Memory B cell (primary cell): ENCODE measurements around the gene DGKH.
"Not testable (repeated sequence)": the region's sequence is repeated elsewhere in the genome, so short reads cannot be mapped to it uniquely, and the experiment has no call there.

Experiments used
- ATAC-seq: fragments of 150-1000 bp; cut with Tn5 transposase; 2 replicates; pipeline ENCODE4 v1.10.0; 2021; ENCODE audit warnings: low read depth, mild to moderate bottlenecking, moderate library complexity
- DNase-seq, 2 donors: peaks; one replicate each; pipeline ENCODE4 v3.0.0; 2022; ENCODE audit warnings: low spot score in 2 of 2
- H3K27ac Mint-ChIP-seq: one replicate; pipeline ENCODE4 v1.8.0; 2022; ENCODE audit warnings: mild to moderate bottlenecking, moderate library complexity, mixed read lengths
- H3K27me3 Mint-ChIP-seq: one replicate; pipeline ENCODE4 v1.8.0; 2022; ENCODE audit warnings: mixed read lengths
- H3K36me3 Mint-ChIP-seq: one replicate; pipeline ENCODE4 v1.8.0; 2022; ENCODE audit warnings: mild to moderate bottlenecking, mixed read lengths
- H3K4me1 Mint-ChIP-seq: one replicate; pipeline ENCODE4 v1.8.0; 2022; ENCODE audit warnings: mixed read lengths
- H3K4me3 Mint-ChIP-seq: one replicate; pipeline ENCODE4 v1.8.0; 2022; ENCODE audit warnings: mild to moderate bottlenecking, moderate library complexity, mixed read lengths
- H3K9me3 Mint-ChIP-seq: one replicate; pipeline ENCODE4 v1.8.0; 2022; ENCODE audit warnings: mixed read lengths

The DGKH gene

DNA sequence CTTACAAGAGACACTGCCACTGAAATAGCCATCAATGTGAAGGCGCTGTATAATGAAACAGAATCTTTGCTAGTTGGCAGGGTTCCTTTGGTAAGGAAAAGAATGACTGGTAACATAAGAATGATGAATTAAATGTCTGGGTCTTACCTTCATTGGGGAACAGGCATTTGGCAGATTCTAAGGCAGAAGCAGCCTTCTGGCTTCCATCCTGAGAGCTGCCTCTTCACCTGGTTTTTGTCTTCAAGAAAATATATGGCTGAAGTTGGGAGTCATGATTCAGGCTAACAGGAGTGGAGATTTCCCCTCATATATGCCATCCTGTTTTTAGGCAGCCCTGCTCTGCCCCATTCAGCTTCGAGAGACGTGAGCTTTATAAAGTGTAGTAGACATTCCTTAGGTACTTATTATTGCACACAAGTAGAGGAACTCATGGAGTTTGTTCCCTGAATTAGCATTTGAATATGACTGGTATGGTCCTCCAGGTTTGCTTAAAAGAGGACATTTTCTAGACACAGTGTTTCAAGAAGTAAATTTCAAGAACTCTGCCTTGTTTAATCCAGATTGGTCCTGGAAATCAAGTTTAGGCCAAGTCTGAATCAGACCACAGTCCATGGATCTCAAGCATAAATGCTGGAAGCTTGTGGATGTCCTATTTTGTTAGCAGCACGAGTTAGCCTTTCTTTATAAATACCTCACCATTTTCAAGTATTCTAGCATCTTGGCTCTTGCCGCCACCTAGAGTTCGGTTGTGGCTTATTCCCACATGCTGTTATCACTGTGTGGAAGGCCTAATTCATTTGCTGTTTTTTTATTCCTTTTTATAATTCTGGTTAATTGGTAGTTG, 167.4 kb downstream of the DGKH start:
- Mint-ChIP-seq H3K27me3 (no peaks in the 10 kb centered on the region), H3K36me3 (no peaks in the 10 kb centered on the region), H3K4me1 (no peaks in the 10 kb centered on the region), H3K27ac (no peak overlapping the region), H3K9me3 (no peaks in the 10 kb centered on the region), H3K4me3 (no peak overlapping the region)
- DNase-seq (no peak), ATAC-seq (peak; percentile 43)

DNA sequence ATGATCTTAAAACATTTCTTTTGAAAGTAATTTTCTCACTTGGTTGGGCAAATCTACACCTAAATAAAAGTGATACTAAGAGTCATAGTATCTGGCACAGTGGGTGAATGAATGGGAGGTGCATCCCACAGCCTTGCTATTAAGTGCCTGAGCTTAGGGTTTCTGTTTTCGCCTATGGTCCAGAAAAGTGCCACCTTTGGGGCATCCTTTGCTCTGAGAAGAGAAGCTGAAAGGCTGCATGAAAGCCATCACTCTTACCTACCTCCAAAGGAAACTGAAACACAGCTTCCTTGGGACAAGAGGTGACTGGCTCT, 167.9 kb downstream of the DGKH start:
- no peak overlapping the region for H3K27ac Mint-ChIP-seq

DNA sequence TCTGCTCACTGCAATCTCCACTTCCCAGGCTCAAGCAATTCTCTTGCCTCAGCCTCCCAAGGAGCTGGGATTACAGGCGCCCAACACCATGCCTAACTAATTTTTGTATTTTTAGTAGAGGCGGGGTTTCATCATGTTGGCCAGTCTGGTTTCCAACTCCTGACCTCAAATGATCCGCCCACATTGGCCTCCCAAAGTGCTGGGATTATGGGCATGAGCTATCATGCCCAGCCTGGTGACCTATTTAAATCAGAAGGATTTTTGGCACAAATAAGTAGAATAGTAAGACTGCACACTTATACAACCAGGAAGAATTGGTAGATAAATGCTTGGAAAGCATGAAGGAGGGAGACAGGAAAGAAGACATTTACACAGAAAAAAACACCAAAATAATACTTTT, 170.1 kb downstream of the DGKH start:
- H3K27me3 Mint-ChIP-seq = no peaks in the 10 kb centered on the region
- no peaks in the 10 kb centered on the region for H3K4me1 Mint-ChIP-seq
- no peak overlapping the region for H3K4me3 Mint-ChIP-seq
- H3K36me3 Mint-ChIP-seq = no peaks in the 10 kb centered on the region
- no peak for ATAC-seq
- no peaks in the 10 kb centered on the region for H3K9me3 Mint-ChIP-seq
- no peak for DNase-seq
- no peak overlapping the region for H3K27ac Mint-ChIP-seq

More for the DNA sequence above, 167.9 kb downstream of the DGKH start:
- H3K9me3 Mint-ChIP-seq = no peaks in the 10 kb centered on the region
- no peak overlapping the region for H3K4me3 Mint-ChIP-seq
- DNase-seq = no peak
- no peaks in the 10 kb centered on the region for H3K27me3 Mint-ChIP-seq
- H3K36me3 Mint-ChIP-seq = no peaks in the 10 kb centered on the region
- ATAC-seq = no peak
- H3K4me1 Mint-ChIP-seq = no peaks in the 10 kb centered on the region

DNA sequence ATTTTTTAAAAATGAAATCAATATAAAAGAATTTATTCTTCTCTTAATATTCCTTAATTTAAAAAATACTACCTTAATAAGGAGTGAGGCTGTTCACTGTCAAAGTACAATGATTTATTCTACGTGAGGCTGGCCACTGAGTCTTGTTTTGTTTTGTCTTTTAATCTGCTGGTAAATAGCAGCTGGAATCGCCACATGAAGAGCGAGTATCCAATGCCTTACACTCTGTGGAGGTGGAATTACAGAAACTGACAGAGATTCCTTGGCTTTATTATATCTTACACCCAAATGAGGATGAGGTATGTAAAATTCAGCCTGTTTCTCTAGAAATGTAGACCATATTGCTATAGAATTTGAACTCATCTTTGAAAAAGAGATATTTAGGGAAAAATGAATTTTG, 170.6 kb downstream of the DGKH start:
- Mint-ChIP-seq H3K4me3 (no peak overlapping the region), H3K27ac (no peak overlapping the region), H3K27me3 (no peaks in the 10 kb centered on the region), H3K9me3 (no peaks in the 10 kb centered on the region), H3K4me1 (no peaks in the 10 kb centered on the region), H3K36me3 (no peaks in the 10 kb centered on the region)
- ATAC-seq = no peak
- DNase-seq = no peak

DNA sequence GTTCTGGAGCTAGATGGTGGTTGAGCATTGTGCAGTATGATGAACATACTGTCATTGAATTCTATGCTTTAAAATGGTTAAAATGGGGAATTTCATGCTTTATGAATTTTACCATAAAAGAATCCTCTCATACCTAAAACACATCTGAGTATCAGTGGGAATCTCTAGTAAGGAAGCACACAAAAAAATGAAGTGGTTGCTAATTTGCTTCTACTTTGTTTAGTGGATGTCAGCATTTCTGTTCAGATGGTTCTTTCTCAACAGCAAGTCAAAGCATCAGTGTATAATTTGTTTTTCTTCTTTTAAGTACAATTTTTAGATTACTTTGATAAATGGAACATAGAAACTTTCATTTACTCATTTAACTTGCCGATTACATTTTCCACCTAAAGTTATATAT, 171.4 kb downstream of the DGKH start:
- no peaks in the 10 kb centered on the region for H3K9me3 Mint-ChIP-seq
- H3K4me1 Mint-ChIP-seq = no peaks in the 10 kb centered on the region
- no peaks in the 10 kb centered on the region for H3K36me3 Mint-ChIP-seq
- no peak overlapping the region for H3K4me3 Mint-ChIP-seq
- no peaks in the 10 kb centered on the region for H3K27me3 Mint-ChIP-seq
- H3K27ac Mint-ChIP-seq = no peak overlapping the region
- DNase-seq (no peak), ATAC-seq (no peak)

DNA sequence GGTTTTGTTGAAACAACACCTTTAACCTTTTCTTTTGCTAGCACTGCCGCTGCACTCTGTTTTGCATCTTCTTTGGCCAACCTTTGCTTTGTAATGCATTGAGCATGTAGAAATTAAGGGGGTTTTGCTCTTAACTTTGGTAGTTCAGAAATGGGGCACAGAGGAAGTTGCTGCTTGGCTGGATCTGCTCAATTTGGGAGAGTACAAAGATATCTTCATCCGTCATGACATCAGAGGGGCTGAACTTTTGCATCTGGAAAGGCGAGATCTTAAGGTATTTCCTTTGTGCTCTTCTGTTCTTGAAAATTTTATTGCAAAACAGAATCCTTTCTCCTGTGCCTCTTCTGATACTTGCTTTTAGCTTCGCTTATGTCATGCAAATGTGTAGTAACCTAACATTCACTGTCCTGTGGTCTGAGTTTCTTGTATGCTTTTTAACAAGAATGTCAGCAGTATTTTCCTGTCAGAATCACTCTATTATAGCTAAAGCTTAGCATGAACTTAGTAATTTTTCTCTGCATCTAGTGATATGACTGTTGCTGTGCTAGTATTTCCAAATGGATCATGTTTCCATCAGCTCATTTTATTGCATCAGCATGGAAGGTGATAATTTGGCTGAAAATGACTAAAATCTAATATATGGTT, 172.8 kb downstream of the DGKH start:
- H3K4me3 Mint-ChIP-seq = no peak overlapping the region
- ATAC-seq (no peak), DNase-seq (no peak)
- H3K27me3 Mint-ChIP-seq = no peaks in the 10 kb centered on the region
- H3K27ac Mint-ChIP-seq = no peak overlapping the region
- H3K4me1 Mint-ChIP-seq = no peaks in the 10 kb centered on the region
- no peaks in the 10 kb centered on the region for H3K9me3 Mint-ChIP-seq
- H3K36me3 Mint-ChIP-seq = no peaks in the 10 kb centered on the region

DNA sequence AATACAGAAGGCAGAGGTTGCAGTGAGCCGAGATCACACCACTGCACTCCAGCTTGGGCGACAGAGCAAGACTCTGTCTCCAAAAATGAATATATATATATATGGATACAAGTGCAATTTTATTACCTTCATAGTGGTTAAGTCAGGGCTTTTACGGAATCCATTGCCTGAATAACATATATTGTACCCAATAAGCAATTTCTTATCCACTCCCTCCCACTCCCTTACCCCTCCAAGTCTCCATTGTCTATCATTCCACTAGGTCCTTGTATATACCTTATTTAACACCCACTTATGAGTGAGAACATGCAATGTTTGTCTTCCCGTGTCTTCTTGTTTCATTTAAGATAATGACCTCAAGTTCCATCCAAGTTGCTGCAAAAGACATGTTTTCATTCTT, 175.2 kb downstream of the DGKH start:
- Mint-ChIP-seq H3K36me3 (no peaks in the 10 kb centered on the region), H3K4me3 (no peak overlapping the region), H3K4me1 (peaks cover 3% of the 10 kb centered on the region), H3K27me3 (no peaks in the 10 kb centered on the region), H3K27ac (no peak overlapping the region), H3K9me3 (no peaks in the 10 kb centered on the region)
- no peak for DNase-seq
- ATAC-seq = no peak

DNA sequence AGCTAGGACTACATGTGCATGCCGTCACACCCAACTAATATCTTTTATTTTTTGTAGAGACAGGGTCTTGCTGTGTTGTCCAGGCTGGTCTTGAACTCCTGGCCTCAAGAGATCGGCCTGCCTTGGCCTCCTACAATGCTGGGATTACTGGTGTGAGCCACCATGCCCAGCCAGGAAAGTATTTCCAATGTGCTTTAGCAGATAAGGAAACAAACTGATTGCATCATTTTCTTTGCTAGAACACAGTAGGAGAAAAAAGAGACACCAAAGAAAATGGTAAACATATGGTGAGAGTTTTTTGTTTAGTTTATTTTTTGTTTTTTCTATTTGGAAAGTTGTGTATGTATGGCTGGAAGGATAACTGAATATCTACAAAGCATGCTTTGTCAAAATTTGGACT, 176.6 kb downstream of the DGKH start:
- no peak for DNase-seq

DNA sequence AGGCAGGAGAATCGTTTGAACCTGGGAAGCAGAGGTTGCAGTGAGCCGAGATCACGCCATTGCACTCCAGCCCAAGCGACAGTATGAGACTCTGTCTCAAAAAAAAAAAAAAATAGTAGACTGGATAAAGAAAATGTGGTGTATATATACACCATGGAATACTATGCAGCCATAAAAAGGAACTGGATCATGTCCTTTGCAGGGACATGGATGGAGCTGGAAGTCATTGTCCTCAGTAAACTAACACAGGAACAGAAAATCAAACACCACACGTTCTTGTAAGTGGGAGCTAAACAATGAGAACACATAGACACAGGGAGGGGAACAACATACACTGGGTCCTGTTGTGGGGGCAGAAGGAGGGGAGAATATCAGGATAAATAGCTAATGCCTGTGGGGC, 178.3 kb downstream of the DGKH start:
- not testable (repeated sequence) for H3K9me3 Mint-ChIP-seq, H3K36me3 Mint-ChIP-seq, H3K4me1 Mint-ChIP-seq, ATAC-seq, H3K27ac Mint-ChIP-seq, H3K4me3 Mint-ChIP-seq, H3K27me3 Mint-ChIP-seq, DNase-seq

More for the DNA sequence above, 176.6 kb downstream of the DGKH start:
- no peak overlapping the region for H3K27ac Mint-ChIP-seq
- no peaks in the 10 kb centered on the region for H3K9me3 Mint-ChIP-seq
- H3K4me3 Mint-ChIP-seq = no peak overlapping the region
- no peak for ATAC-seq
- no peaks in the 10 kb centered on the region for H3K27me3 Mint-ChIP-seq
- peaks cover 3% of the 10 kb centered on the region for H3K4me1 Mint-ChIP-seq
- no peaks in the 10 kb centered on the region for H3K36me3 Mint-ChIP-seq

DNA sequence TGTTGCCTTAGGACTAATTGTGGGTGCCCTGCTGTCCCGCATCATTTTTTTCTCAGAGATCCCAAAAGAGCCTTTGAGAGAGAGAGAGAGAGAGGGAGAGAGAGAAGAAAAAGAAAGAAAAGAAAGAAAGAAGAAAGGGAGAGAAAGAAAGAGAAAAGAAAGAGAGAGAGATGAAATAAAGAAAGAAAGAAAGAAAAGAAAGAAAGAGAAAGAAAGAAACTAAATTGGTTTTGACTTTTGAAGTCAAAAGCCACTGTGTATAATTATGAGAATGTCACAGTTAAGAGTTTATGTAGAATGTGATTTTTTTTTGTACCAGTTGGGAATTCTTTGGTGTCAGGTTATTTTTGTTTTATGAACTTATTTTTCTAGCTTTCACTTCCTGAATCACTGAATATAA, 180.1 kb downstream of the DGKH start:
- Mint-ChIP-seq H3K4me1 (peaks cover 3% of the 10 kb centered on the region), H3K4me3 (no peak overlapping the region), H3K27me3 (no peaks in the 10 kb centered on the region), H3K27ac (no peak overlapping the region), H3K36me3 (no peaks in the 10 kb centered on the region), H3K9me3 (no peaks in the 10 kb centered on the region)
- no peak for ATAC-seq
- no peak for DNase-seq

DNA sequence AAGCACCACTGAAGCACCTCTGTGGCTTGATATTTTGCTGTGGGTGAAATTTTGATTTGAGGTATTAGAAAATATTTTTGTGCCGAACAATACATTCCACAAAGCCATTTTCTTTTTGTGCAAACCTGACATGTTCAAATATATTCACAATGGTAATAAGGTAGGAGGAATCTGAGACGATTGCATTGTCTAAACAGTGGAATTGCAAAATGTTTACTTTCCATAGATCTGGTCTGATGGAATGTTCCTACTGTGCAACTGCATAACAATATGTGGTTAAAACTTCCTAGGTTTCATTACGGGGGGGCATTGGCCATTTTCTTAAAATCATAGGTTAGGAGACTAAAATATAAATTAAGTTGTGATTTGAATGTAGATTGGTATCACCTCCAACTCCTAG, 180.8 kb downstream of the DGKH start:
- H3K9me3 Mint-ChIP-seq = no peaks in the 10 kb centered on the region
- ATAC-seq (no peak), DNase-seq (no peak)
- no peak overlapping the region for H3K4me3 Mint-ChIP-seq
- no peaks in the 10 kb centered on the region for H3K27me3 Mint-ChIP-seq
- no peak overlapping the region for H3K27ac Mint-ChIP-seq
- H3K36me3 Mint-ChIP-seq = no peaks in the 10 kb centered on the region
- H3K4me1 Mint-ChIP-seq = peaks cover 3% of the 10 kb centered on the region

DNA sequence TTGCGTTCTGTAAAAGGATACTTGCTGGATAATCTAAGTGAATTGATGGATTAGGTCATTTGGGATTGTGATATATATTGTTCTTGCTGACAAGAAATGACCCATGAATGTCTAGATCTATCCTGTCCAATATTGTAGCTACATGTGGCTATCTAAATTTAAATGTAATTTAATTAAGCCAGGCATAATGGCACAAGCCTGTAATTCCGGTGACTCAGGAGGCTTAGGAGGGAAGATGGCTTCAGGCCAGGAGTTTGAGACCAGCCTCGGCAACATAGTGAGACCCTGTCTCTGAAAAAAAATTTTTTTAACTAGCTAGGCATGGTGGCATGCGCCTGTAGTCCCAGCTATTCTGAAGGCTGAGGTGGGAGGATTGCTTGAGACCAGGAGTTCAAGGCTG, 184.2 kb downstream of the DGKH start:
- DNase-seq (no peak), ATAC-seq (no peak)
- no peak overlapping the region for H3K4me3 Mint-ChIP-seq
- H3K36me3 Mint-ChIP-seq = no peaks in the 10 kb centered on the region
- H3K9me3 Mint-ChIP-seq = no peaks in the 10 kb centered on the region
- no peak overlapping the region for H3K27ac Mint-ChIP-seq
- H3K4me1 Mint-ChIP-seq = peaks cover 3% of the 10 kb centered on the region
- no peaks in the 10 kb centered on the region for H3K27me3 Mint-ChIP-seq

DNA sequence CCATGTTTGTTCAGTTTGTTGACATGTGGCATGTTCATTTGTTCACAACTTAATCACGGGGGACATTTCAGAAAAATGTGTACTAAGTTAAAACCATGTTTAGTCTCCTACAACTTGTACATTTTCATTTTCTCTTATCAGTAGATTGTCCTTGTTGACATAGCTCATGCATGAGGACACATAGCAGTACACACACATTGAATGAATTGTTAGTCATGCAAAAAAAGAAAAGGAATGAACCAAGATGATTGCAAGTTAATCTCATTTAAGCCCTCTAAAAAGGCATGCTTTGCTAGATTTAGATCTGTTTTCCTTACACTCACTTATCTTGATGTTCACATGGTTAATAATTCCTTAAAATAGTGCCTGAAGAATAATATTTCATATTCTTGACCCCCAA, 185.3 kb downstream of the DGKH start:
- H3K4me3 Mint-ChIP-seq = no peak overlapping the region
- H3K27me3 Mint-ChIP-seq = no peaks in the 10 kb centered on the region
- ATAC-seq (no peak), DNase-seq (no peak)
- H3K4me1 Mint-ChIP-seq = no peaks in the 10 kb centered on the region
- no peaks in the 10 kb centered on the region for H3K36me3 Mint-ChIP-seq
- H3K27ac Mint-ChIP-seq = no peak overlapping the region
- H3K9me3 Mint-ChIP-seq = no peaks in the 10 kb centered on the region

DNA sequence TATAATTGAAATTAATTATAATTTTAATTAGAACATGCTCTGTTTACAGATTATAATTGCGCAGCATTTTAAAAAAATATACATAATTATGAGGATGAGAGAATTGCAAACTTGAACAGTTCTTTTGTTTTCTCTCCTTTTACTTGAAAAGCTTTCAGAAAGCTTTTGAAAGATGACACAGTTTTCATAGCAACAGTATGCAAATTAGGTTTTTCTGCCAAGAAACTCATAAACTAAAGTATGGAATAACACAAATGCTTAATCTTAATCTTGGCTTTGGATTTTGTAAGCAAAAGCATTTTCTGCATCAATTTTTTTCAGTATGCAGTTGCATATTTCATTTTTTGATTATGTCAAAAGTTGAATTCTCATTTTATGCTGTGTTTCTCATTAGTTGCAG, 190.7 kb downstream of the DGKH start:
- Mint-ChIP-seq H3K27ac (no peak overlapping the region), H3K27me3 (peaks cover 6% of the 10 kb centered on the region), H3K4me3 (no peak overlapping the region), H3K9me3 (no peaks in the 10 kb centered on the region), H3K36me3 (no peaks in the 10 kb centered on the region), H3K4me1 (no peaks in the 10 kb centered on the region)
- no peak for DNase-seq
- ATAC-seq = no peak

DNA sequence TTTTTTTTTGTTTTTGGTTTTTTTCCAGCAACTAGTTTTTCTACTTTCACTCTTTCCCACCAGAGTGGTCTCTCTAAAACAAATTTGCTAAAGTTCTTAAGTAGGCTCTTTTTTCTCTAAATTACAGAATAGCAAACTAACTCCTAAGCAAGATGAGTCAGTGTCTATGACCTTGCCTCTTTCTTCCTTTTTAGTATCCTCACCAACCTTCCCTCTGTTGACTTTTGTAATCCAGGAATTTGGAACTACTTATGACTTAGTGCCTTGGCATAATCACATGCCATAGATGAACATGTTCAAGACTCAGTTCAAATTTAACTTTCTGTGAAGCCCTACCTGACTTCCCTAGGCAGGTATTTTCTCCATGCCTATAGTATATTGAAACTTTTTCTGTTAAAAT, 191.2 kb downstream of the DGKH start:
- Mint-ChIP-seq H3K36me3 (no peaks in the 10 kb centered on the region), H3K4me3 (no peak overlapping the region), H3K9me3 (no peaks in the 10 kb centered on the region), H3K4me1 (no peaks in the 10 kb centered on the region), H3K27me3 (peaks cover 6% of the 10 kb centered on the region), H3K27ac (no peak overlapping the region)
- ATAC-seq (no peak), DNase-seq (no peak)
